SK-N-SH (cell line): Measurements from ENCODE around the gene ELMO1. TPM values are rescaled to one million over a fixed set of nuclear protein-coding genes. Genes with fewer than 3 reads are reported as not detected.

ENCODE experiments used
- CTCF ChIA-PET: fragments of 300-600, 350-600 bp; formaldehyde crosslinking; extraction: SDS; loops from one replicate; lab custom pipeline; 2021; lab: Yijun Ruan, JAX
- POLR2A ChIA-PET: fragments of 350-600 bp; sonication (Branson Sonifier 250); formaldehyde crosslinking; extraction: SDS; loops from one replicate; lab custom pipeline; 2020; ENCODE audit warnings: antibody characterized with exemption, inconsistent platforms; lab: Yijun Ruan, JAX
- DNase-seq: peaks from one replicate; pipeline ENCODE4 v3.0.0; 2012
- H2AFZ ChIP-seq: fragments of 200-600 bp; sonication (generic); 2 replicates; pipeline ENCODE4 v1.8.1; 2016; ENCODE audit warnings: antibody characterized with exemption, mild to moderate bottlenecking, low read depth
- H3F3A ChIP-seq: fragments of 200-600 bp; sonication (generic); replicated peaks from 2 replicates; pipeline ENCODE3; 2016; ENCODE audit warnings: antibody characterized with exemption, mild to moderate bottlenecking; ENCODE audit not compliant: insufficient read depth
- H3K27ac ChIP-seq, 2 experiments: fragments of 200-500 bp in 1 of 2; fragments of 200-600 bp in 1 of 2; sonication (Bioruptor generic) in 1 of 2; sonication (generic), shearing (Covaris generic) in 1 of 2; 2 replicates each; pipeline versions ENCODE4 v1.5.1 to v1.6.1; 2014 to 2016; ENCODE audit warnings: low read depth in 2 of 2, inconsistent platforms in 1 of 2, low read length in 1 of 2, mild to moderate bottlenecking in 1 of 2, mixed read lengths in 1 of 2
- H3K27me3 ChIP-seq: fragments of 200-600 bp; sonication (generic), shearing (Covaris generic); 2 replicates; pipeline ENCODE4 v1.6.1; 2016; ENCODE audit warnings: mixed run types; ENCODE audit not compliant: insufficient read depth
- H3K36me3 ChIP-seq, 2 experiments: fragments of 200-500 bp in 1 of 2; fragments of 200-600 bp in 1 of 2; sonication (Bioruptor generic) in 1 of 2; sonication (generic) in 1 of 2; replicated peaks in 1 of 2; 2 replicates each; pipeline versions ENCODE3 to v1.5.1; 2014 to 2016; ENCODE audit warnings: low read length in 1 of 2, mild to moderate bottlenecking in 1 of 2; ENCODE audit not compliant: insufficient read depth in 2 of 2, control insufficient read depth in 1 of 2
- H3K4me1 ChIP-seq, 2 experiments: fragments of 200-500 bp in 1 of 2; fragments of 200-600 bp in 1 of 2; sonication (Bioruptor generic) in 1 of 2; sonication (generic), shearing (Covaris generic) in 1 of 2; 2 replicates each; pipeline versions ENCODE4 v1.5.1 to v1.6.1; 2014 to 2016; ENCODE audit warnings: low read depth in 1 of 2, low read length in 1 of 2, mixed run types in 1 of 2; ENCODE audit not compliant: insufficient read depth in 2 of 2, control insufficient read depth in 1 of 2
- H3K4me2 ChIP-seq: fragments of 200-600 bp; sonication (generic), shearing (Covaris generic); 2 replicates; pipeline ENCODE4 v1.6.1; 2017; ENCODE audit warnings: mixed run types
- H3K4me3 ChIP-seq, 2 experiments: fragments of 200-500 bp in 1 of 2; fragments of 200-600 bp in 1 of 2; sonication (Bioruptor generic) in 1 of 2; sonication (generic), shearing (Covaris generic) in 1 of 2; 2 replicates each; pipeline versions ENCODE4 v1.5.1 to v1.8.1; 2014 to 2016; ENCODE audit warnings: low read depth in 2 of 2, inconsistent platforms in 1 of 2, low read length in 1 of 2, mild to moderate bottlenecking in 1 of 2, mixed read lengths in 1 of 2, moderate library complexity in 1 of 2
- H3K79me2 ChIP-seq: fragments of 200-600 bp; sonication (generic); 2 replicates; pipeline ENCODE4 v1.8.1; 2017; ENCODE audit warnings: mild to moderate bottlenecking; ENCODE audit not compliant: insufficient read depth
- H3K9ac ChIP-seq: fragments of 200-600 bp; sonication (generic); 2 replicates; pipeline ENCODE4 v1.6.1; 2017; ENCODE audit warnings: mixed run types
- H3K9me2 ChIP-seq: fragments of 200-600 bp; sonication (generic); 2 replicates; pipeline ENCODE4 v1.6.1; 2017; ENCODE audit warnings: mixed run types
- H3K9me3 ChIP-seq: fragments of 200-600 bp; sonication (generic); 2 replicates; pipeline ENCODE4 v1.6.1; 2017; ENCODE audit warnings: mixed run types, mild to moderate bottlenecking, moderate library complexity
- H4K20me1 ChIP-seq: fragments of 200-600 bp; sonication (generic); 2 replicates; pipeline ENCODE4 v1.6.1; 2017; ENCODE audit warnings: mild to moderate bottlenecking, mixed run types; ENCODE audit not compliant: insufficient read depth
- CHD2 ChIP-seq: fragments of 150-350 bp; IDR thresholded peaks from 2 replicates; pipeline ENCODE4 v1.6.1; 2018; ENCODE audit warnings: low read length; ENCODE audit not compliant: partially characterized antibody
- ELF1 ChIP-seq: IDR thresholded peaks from 2 replicates; pipeline ENCODE4 v1.4.0; 2012
- FOSL2 ChIP-seq: IDR thresholded peaks from 2 replicates; pipeline ENCODE4 v1.4.0; 2012; ENCODE audit warnings: low read depth, mild to moderate bottlenecking, moderate library complexity, borderline replicate concordance
- FOXJ3 ChIP-seq: sonication (generic); formaldehyde crosslinking; IDR thresholded peaks from 2 replicates; pipeline ENCODE4 v1.5.1; 2020; ENCODE audit warnings: mild to moderate bottlenecking, missing genetic modification reagents
- FOXM1 ChIP-seq: IDR thresholded peaks from 2 replicates; pipeline ENCODE4 v1.4.0; 2012; ENCODE audit warnings: low read depth, mild to moderate bottlenecking
- GABPA ChIP-seq: IDR thresholded peaks from 2 replicates; pipeline ENCODE4 v1.4.0; 2012; ENCODE audit warnings: low read depth, mild to moderate bottlenecking
- GATA2 ChIP-seq: sonication (generic); formaldehyde crosslinking; IDR thresholded peaks from 2 replicates; pipeline ENCODE4 v1.5.0; 2020; ENCODE audit warnings: mild to moderate bottlenecking, missing genetic modification reagents
- NRF1 ChIP-seq: IDR thresholded peaks from 2 replicates; pipeline ENCODE4 v1.6.1; 2012; ENCODE audit warnings: low read depth, mild to moderate bottlenecking, low read length
- RAD21 ChIP-seq: IDR thresholded peaks from 2 replicates; pipeline ENCODE4 v1.6.1; 2012; ENCODE audit warnings: mild to moderate bottlenecking, low read length
- RFX5 ChIP-seq: IDR thresholded peaks from 2 replicates; pipeline ENCODE4 v1.6.1; 2012; ENCODE audit warnings: mild to moderate bottlenecking, improper control_type of control experiment, low read length
- RXRA ChIP-seq: IDR thresholded peaks from 2 replicates; pipeline ENCODE4 v1.4.0; 2012; ENCODE audit warnings: low read depth, mild to moderate bottlenecking, borderline replicate concordance
- SMC3 ChIP-seq: IDR thresholded peaks from 2 replicates; pipeline ENCODE4 v1.6.1; 2012; ENCODE audit warnings: low read depth, low read length, improper control_type of control experiment
- TEAD4 ChIP-seq: IDR thresholded peaks from 2 replicates; pipeline ENCODE4 v1.4.0; 2012; ENCODE audit warnings: mild to moderate bottlenecking, borderline replicate concordance; ENCODE audit not compliant: insufficient read depth
- YY1 ChIP-seq: IDR thresholded peaks from 2 replicates; pipeline ENCODE4 v1.4.0; 2012; ENCODE audit warnings: low read depth, mild to moderate bottlenecking
- WGBS: methylation state at CpG from one replicate; pipeline ENCODE4 v1.1.6; 2017; ENCODE audit warnings: low lambda C conversion rate; 5-methylcytosine and 5-hydroxymethylcytosine counted together
- polyA plus RNA-seq, 3 experiments: library from polyadenylated mRNA; depleted of rRNA; stranded (reverse); fragments of >200 nt; gene quantifications; 2 replicates each; pipeline ENCODE4 v1.2.3, GENCODE V29; 2012
- TF ChIP-seq, protein P1 (sequence below): IDR thresholded peaks from 2 replicates; pipeline ENCODE4; 2012
- TF ChIP-seq, protein P2 (sequence below): fragments of 150-350 bp; IDR thresholded peaks from 2 replicates; pipeline ENCODE4 v1.6.1; 2017; ENCODE audit warnings: antibody characterized with exemption, low read length, low read depth, borderline replicate concordance
- TF ChIP-seq, protein P3 (sequence below): IDR thresholded peaks from 2 replicates; pipeline ENCODE4 v1.6.1; 2012; ENCODE audit warnings: mild to moderate bottlenecking, low read depth, low read length, moderate library complexity
- TF ChIP-seq, protein P4 (sequence below): IDR thresholded peaks from 2 replicates; pipeline ENCODE4 v1.4.0; 2012; ENCODE audit warnings: low read depth, borderline replicate concordance

Gene ELMO1
- polyA plus RNA-seq, 1 of the 3 experiments (the other 2 are of a cell fraction), result 0.64 TPM

DNA sequence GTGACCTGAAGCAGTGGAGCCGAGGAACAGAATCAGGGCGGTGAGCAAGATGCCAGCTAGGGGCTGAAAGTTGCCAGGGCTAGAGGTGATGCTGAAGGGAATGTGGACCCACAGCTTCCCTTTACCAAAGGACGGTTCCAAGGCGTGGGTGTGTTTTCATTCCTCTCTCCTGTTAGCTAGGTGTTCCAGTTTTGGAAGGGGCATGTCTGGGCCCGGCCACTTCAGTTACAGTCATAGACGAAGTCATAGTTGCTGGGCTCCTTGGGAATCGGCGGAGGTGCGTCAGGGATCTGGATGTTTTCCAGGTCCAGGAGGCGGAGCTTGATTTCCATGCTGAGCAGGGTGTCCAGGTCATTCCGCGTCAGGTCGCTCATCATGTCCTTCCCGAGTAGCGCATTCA lies 593.3 kb downstream of the ELMO1 start:
- H3K9me2 ChIP-seq, result no peaks in the 10 kb centered on the region
- no peak overlapping the region for H2AFZ ChIP-seq
- peaks cover 0 to 11% of the 10 kb centered on the region in 2 experiments; a peak in 2 of 4 replicates for H3K4me1 ChIP-seq
- H3K36me3 ChIP-seq, result no peaks in the 10 kb centered on the region
- TF ChIP-seq ELF1 (no peak), TEAD4 (no peak), CHD2 (no peak), YY1 (no peak), RFX5 (no peak), RAD21 (no peak), FOSL2 (no peak), FOXJ3 (CRISPR knock-in tag) (no peak), RXRA (no peak), GABPA (no peak), NRF1 (no peak), FOXM1 (no peak), SMC3 (no peak), GATA2 (no peak)
- TF ChIP-seq, protein P1, sequence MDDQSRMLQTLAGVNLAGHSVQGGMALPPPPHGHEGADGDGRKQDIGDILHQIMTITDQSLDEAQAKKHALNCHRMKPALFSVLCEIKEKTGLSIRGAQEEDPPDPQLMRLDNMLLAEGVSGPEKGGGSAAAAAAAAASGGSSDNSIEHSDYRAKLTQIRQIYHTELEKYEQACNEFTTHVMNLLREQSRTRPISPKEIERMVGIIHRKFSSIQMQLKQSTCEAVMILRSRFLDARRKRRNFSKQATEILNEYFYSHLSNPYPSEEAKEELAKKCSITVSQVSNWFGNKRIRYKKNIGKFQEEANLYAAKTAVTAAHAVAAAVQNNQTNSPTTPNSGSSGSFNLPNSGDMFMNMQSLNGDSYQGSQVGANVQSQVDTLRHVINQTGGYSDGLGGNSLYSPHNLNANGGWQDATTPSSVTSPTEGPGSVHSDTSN, result no peak
- TF ChIP-seq, protein P2, sequence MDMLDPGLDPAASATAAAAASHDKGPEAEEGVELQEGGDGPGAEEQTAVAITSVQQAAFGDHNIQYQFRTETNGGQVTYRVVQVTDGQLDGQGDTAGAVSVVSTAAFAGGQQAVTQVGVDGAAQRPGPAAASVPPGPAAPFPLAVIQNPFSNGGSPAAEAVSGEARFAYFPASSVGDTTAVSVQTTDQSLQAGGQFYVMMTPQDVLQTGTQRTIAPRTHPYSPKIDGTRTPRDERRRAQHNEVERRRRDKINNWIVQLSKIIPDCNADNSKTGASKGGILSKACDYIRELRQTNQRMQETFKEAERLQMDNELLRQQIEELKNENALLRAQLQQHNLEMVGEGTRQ, result no peak
- TF ChIP-seq, protein P3, sequence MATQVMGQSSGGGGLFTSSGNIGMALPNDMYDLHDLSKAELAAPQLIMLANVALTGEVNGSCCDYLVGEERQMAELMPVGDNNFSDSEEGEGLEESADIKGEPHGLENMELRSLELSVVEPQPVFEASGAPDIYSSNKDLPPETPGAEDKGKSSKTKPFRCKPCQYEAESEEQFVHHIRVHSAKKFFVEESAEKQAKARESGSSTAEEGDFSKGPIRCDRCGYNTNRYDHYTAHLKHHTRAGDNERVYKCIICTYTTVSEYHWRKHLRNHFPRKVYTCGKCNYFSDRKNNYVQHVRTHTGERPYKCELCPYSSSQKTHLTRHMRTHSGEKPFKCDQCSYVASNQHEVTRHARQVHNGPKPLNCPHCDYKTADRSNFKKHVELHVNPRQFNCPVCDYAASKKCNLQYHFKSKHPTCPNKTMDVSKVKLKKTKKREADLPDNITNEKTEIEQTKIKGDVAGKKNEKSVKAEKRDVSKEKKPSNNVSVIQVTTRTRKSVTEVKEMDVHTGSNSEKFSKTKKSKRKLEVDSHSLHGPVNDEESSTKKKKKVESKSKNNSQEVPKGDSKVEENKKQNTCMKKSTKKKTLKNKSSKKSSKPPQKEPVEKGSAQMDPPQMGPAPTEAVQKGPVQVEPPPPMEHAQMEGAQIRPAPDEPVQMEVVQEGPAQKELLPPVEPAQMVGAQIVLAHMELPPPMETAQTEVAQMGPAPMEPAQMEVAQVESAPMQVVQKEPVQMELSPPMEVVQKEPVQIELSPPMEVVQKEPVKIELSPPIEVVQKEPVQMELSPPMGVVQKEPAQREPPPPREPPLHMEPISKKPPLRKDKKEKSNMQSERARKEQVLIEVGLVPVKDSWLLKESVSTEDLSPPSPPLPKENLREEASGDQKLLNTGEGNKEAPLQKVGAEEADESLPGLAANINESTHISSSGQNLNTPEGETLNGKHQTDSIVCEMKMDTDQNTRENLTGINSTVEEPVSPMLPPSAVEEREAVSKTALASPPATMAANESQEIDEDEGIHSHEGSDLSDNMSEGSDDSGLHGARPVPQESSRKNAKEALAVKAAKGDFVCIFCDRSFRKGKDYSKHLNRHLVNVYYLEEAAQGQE, result no peak
- TF ChIP-seq, protein P4, sequence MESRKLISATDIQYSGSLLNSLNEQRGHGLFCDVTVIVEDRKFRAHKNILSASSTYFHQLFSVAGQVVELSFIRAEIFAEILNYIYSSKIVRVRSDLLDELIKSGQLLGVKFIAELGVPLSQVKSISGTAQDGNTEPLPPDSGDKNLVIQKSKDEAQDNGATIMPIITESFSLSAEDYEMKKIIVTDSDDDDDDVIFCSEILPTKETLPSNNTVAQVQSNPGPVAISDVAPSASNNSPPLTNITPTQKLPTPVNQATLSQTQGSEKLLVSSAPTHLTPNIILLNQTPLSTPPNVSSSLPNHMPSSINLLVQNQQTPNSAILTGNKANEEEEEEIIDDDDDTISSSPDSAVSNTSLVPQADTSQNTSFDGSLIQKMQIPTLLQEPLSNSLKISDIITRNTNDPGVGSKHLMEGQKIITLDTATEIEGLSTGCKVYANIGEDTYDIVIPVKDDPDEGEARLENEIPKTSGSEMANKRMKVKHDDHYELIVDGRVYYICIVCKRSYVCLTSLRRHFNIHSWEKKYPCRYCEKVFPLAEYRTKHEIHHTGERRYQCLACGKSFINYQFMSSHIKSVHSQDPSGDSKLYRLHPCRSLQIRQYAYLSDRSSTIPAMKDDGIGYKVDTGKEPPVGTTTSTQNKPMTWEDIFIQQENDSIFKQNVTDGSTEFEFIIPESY, result no peak
- ChIA-PET CTCF (interaction anchor here (0.8 to 1.3 kb wide), 3 partner anchors 41 to 346 kb away, joined by 3 to 5 read pairs (median 4); no protein-coding TSS in a partner anchor), POLR2A (no interaction called here)
- no peak overlapping the region for H3K4me3 ChIP-seq
- WGBS, result 76% methylated on average over 15 of the region's 15 CpGs
- no peaks in the 10 kb centered on the region for H3K27me3 ChIP-seq
- no peaks in the 10 kb centered on the region for H3F3A ChIP-seq
- H3K27ac ChIP-seq, result no peak overlapping the region
- no peaks in the 10 kb centered on the region for H3K9me3 ChIP-seq
- DNase-seq, result no peak
- no peaks in the 10 kb centered on the region for H3K79me2 ChIP-seq
- no peaks in the 10 kb centered on the region for H4K20me1 ChIP-seq
- no peak overlapping the region for H3K4me2 ChIP-seq
- no peak overlapping the region for H3K9ac ChIP-seq
